DOHH2 (cell line): ENCODE data around the gene CACNA2D4.

Source experiments
- H3F3A ChIP-seq: fragments of 200-600 bp; sonication (generic), shearing (Covaris generic); 2 replicates; pipeline ENCODE4 v1.6.0; 2016; ENCODE audit warnings: antibody characterized with exemption, mild to moderate bottlenecking; ENCODE audit not compliant: control insufficient read depth, insufficient read depth
- H3K27ac ChIP-seq: fragments of 200-600 bp; sonication (generic); 2 replicates; pipeline ENCODE4 v1.5.1; 2014; ENCODE audit warnings: low read depth, mild to moderate bottlenecking, low read length, moderate library complexity
- H3K27me3 ChIP-seq: fragments of 200-600 bp; sonication (generic); 2 replicates; pipeline ENCODE4 v1.6.1; 2014; ENCODE audit warnings: mild to moderate bottlenecking, low read length, mixed read lengths; ENCODE audit not compliant: control insufficient read depth
- H3K36me3 ChIP-seq: fragments of 200-600 bp; sonication (generic); 2 replicates; pipeline ENCODE4 v1.6.1; 2014; ENCODE audit warnings: mild to moderate bottlenecking, low read length, moderate library complexity, mixed read lengths; ENCODE audit not compliant: control insufficient read depth
- H3K4me1 ChIP-seq: fragments of 200-600 bp; sonication (generic); 2 replicates; pipeline ENCODE4 v1.6.1; 2014; ENCODE audit warnings: mild to moderate bottlenecking, low read length, mixed read lengths; ENCODE audit not compliant: control insufficient read depth
- H3K4me2 ChIP-seq: fragments of 200-600 bp; sonication (generic); 2 replicates; pipeline ENCODE4 v1.6.0; 2014; ENCODE audit warnings: mild to moderate bottlenecking, low read length, moderate library complexity
- H3K4me3 ChIP-seq: fragments of 200-600 bp; sonication (generic); 2 replicates; pipeline ENCODE4 v1.5.1; 2014; ENCODE audit warnings: mild to moderate bottlenecking, low read length, mixed read lengths
- H3K79me2 ChIP-seq: fragments of 200-600 bp; sonication (generic); 2 replicates; pipeline ENCODE4 v1.6.1; 2014; ENCODE audit warnings: mild to moderate bottlenecking, low read length, mixed read lengths; ENCODE audit not compliant: control insufficient read depth
- H3K9me2 ChIP-seq: fragments of 200-600 bp; sonication (generic); replicated peaks from 2 replicates; pipeline ENCODE4 v1.6.1; 2014; ENCODE audit warnings: mild to moderate bottlenecking, low read length, mixed read lengths; ENCODE audit not compliant: control insufficient read depth
- H3K9me3 ChIP-seq: fragments of 200-600 bp; sonication (generic); 2 replicates; pipeline ENCODE4 v1.6.1; 2014; ENCODE audit warnings: antibody characterized with exemption, low read length, mixed read lengths; ENCODE audit not compliant: control insufficient read depth, insufficient read depth
- H4K20me1 ChIP-seq: fragments of 200-600 bp; sonication (generic); 2 replicates; pipeline ENCODE4 v1.6.0; 2014; ENCODE audit warnings: low read depth, mild to moderate bottlenecking, antibody characterized with exemption, low read length, moderate library complexity; ENCODE audit not compliant: control insufficient read depth, insufficient read depth
- CTCF ChIP-seq: fragments of 200-600 bp; sonication (generic); IDR thresholded peaks from one replicate; pipeline ENCODE4 v1.5.1; 2014; ENCODE audit warnings: antibody characterized with exemption, mild to moderate bottlenecking, low read depth, low read length; ENCODE audit not compliant: poor library complexity, severe bottlenecking
- EZH2phosphoT487 ChIP-seq: fragments of 200-600 bp; sonication (generic); IDR thresholded peaks from 2 replicates; pipeline ENCODE4 v1.6.1; 2017; ENCODE audit warnings: borderline replicate concordance, mild to moderate bottlenecking, antibody characterized with exemption, low read length, moderate library complexity, mixed read lengths

Gene CACNA2D4

DNA sequence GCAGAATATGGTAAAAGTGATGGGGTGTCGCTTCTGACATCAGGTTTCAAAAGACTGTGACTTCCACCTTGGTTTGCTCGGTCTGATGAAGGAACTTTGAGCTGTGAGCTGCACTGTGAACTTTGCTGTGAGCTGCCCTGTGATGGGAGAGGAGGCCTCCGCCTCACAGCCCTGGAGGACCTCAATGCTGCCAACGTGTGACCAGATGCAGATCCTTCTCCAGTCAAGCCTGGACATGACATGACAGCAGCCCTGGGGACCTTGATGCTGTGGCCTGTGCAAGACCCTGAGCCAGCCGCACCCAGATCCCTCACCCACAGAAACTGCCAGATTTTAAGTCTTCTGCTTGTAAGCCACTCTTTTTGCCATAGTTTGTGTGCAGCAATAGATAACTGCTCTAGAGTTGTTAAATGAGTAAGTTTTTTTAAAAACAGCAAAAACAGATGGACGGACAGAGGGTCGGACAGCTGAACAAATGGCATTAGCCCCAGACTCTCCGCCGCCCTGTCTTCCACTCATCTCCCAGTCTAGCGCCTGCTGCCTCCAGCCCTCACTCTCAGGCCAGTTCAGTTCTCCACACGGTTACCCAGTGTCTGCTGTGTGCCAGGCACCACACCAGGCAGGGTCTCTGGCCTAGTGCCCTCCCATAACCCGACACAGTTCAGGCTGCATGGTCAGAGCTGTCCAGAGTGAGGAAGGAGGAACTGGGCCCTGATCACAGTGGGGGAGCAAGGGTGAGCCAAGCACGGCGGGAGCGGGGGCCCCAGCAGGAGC, 111.2 kb downstream of the CACNA2D4 start:
- Histone ChIP-seq H3F3A (no peaks in the 10 kb centered on the region), H3K79me2 (no peaks in the 10 kb centered on the region), H3K9me2 (no peaks in the 10 kb centered on the region), H3K36me3 (no peaks in the 10 kb centered on the region), H3K4me3 (no peak overlapping the region), H4K20me1 (no peaks in the 10 kb centered on the region), H3K27ac (no peak overlapping the region), H3K27me3 (peaks cover 4% of the 10 kb centered on the region), H3K4me1 (peaks cover 16% of the 10 kb centered on the region), H3K9me3 (no peaks in the 10 kb centered on the region), H3K4me2 (no peak overlapping the region)
- TF ChIP-seq EZH2phosphoT487 (no peak), CTCF (no peak)

DNA sequence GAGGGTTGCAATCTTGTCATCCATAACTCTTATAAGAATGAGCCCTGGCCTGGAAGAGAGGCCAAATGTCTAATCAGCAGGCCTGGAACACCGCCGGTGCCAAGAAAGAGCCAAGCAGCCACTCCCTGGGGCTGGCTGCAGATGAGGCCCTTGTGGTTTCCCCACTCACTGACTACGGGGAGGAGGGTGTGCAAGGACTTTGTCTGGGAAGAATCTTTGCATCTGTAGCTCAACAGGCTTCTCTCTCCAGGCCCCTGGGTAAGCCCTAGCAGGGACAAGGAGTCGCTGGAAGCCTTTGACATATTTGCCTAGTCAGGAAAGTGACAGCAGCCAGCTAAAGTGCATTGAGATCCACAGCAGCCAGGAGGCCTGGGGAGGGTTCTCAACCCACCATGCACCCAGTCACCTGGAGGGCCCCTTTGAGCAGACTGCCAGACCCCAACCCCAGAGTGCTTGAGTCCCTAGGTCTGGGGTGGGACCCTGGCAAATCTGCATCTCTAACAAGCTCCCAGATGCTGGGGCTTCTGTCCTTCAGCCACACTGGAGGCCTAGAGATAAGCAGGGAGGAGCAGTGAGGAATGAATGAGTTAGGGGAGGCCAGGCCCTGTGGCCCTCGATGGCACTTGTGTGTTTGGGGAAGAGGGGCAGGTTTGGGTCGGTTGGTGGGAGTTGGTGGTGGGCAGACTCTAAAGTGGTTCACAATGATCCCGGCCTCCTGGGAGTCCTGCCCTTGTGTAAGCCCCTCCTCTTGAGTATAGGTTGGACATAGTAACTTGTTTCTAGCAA, 112.0 kb downstream of the CACNA2D4 start:
- H3K4me1 ChIP-seq, result peaks cover 17% of the 10 kb centered on the region
- H4K20me1 ChIP-seq, result no peaks in the 10 kb centered on the region
- no peak overlapping the region for H3K4me2 ChIP-seq
- H3F3A ChIP-seq, result no peaks in the 10 kb centered on the region
- no peak overlapping the region for H3K4me3 ChIP-seq
- H3K27ac ChIP-seq, result no peak overlapping the region
- H3K9me3 ChIP-seq, result no peaks in the 10 kb centered on the region
- H3K36me3 ChIP-seq, result no peaks in the 10 kb centered on the region
- no peaks in the 10 kb centered on the region for H3K79me2 ChIP-seq
- H3K9me2 ChIP-seq, result no peaks in the 10 kb centered on the region
- no peaks in the 10 kb centered on the region for H3K27me3 ChIP-seq
- TF ChIP-seq CTCF, result no peak
- no peak for TF ChIP-seq EZH2phosphoT487

DNA sequence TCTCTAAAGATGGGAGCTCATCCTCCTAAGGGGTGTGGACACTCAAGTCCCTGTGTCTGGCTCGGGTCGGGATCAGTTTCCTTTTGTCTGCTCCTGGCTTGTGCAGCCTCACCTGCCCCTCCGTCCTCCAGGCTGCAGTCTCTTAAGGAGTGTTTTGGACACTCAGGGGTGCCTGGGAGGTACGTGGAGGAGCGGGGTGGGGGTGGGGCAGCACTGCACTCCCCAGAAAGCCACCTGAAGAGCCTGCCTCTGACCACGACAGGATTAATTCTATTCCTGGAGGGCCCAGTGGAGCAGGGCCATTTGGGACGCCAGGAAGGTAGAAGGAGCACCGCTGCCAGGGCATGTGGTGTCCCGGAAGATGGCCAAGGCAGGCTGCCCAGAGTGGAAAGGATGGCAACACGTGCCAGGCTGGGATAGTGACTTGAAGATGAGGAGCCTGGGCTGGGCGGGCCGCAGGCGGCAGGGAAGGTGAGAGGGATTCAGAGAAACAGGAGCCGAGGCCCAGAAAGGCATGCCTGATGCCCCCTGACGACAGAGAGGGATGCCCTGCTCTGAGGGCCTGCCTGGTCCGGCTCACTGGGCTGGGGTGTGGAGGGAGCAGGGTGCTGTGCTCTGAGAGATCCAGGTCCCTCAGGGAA, 112.9 kb downstream of the CACNA2D4 start:
- Histone ChIP-seq H3K79me2 (no peaks in the 10 kb centered on the region), H3K4me1 (peaks cover 26% of the 10 kb centered on the region), H3K4me2 (no peak overlapping the region), H3K27ac (no peak overlapping the region), H3K9me2 (no peaks in the 10 kb centered on the region), H4K20me1 (no peaks in the 10 kb centered on the region), H3K27me3 (no peaks in the 10 kb centered on the region), H3K9me3 (no peaks in the 10 kb centered on the region), H3K36me3 (no peaks in the 10 kb centered on the region), H3K4me3 (no peak overlapping the region), H3F3A (no peaks in the 10 kb centered on the region)
- TF ChIP-seq CTCF, result no peak
- no peak for TF ChIP-seq EZH2phosphoT487
